K562 (cell line): ENCODE results near the gene PCDH9. TPM values are rescaled to one million over a fixed set of nuclear protein-coding genes. Genes with fewer than 3 reads are reported as not detected.

Source experiments
- CBX8 ChIP-seq: fragments of 200-600 bp; sonication (generic); IDR thresholded peaks from 2 replicates; pipeline ENCODE4 v1.6.1; 2012; ENCODE audit warnings: borderline replicate concordance, mixed run types, low read depth, mild to moderate bottlenecking, moderate library complexity, mixed read lengths, low read length, control low read depth, inconsistent platforms; ENCODE audit not compliant: poor library complexity, severe bottlenecking; ENCODE audit errors: extremely low read depth
- HNRNPLL ChIP-seq: fragments of 200-400 bp; formaldehyde crosslinking; IDR thresholded peaks from 2 replicates; pipeline ENCODE4 v1.6.1; 2017; ENCODE audit warnings: low read length, low read depth, mild to moderate bottlenecking; ENCODE audit not compliant: poor library complexity, severe bottlenecking
- KDM5B ChIP-seq: fragments of 200-600 bp; sonication (generic); IDR thresholded peaks from 2 replicates; pipeline ENCODE4 v1.6.1; 2012; ENCODE audit warnings: low read depth, mild to moderate bottlenecking, moderate library complexity, low read length, control low read depth, inconsistent platforms; ENCODE audit not compliant: insufficient replicate concordance
- RUNX1 ChIP-seq: sonication (generic); IDR thresholded peaks from 2 replicates; pipeline ENCODE4 v1.6.1; 2016; ENCODE audit warnings: antibody characterized with exemption, low read depth
- SAP30 ChIP-seq: fragments of 200-600 bp; sonication (generic); IDR thresholded peaks from 2 replicates; pipeline ENCODE4 v1.6.1; 2012; ENCODE audit warnings: borderline replicate concordance, low read depth, mild to moderate bottlenecking, moderate library complexity, low read length, control low read depth, inconsistent platforms; ENCODE audit not compliant: insufficient read depth, poor library complexity, severe bottlenecking
- XRCC3 ChIP-seq: fragments of 450-650 bp; IDR thresholded peaks from 2 replicates; pipeline ENCODE4 v1.6.1; 2017; ENCODE audit warnings: mild to moderate bottlenecking, moderate library complexity
- ZNF124 ChIP-seq: sonication (generic); formaldehyde crosslinking; IDR thresholded peaks from 2 replicates; pipeline ENCODE4 v1.8.1; 2022; ENCODE audit warnings: missing genetic modification reagents
- polyA plus RNA-seq, 8 experiments: library from polyadenylated mRNA; depleted of rRNA in 4 of 8; stranded (reverse) in 5 of 8; unstranded in 3 of 8; fragments of >200 nt; fragmentation: Nextera tagmentation in 2 of 8; fragmentation: Illumina TruSeq in 1 of 8; extraction: Ambion mirVana in 2 of 8; extraction: Trizol in 1 of 8; gene quantifications; 2 replicates each; pipeline versions ENCODE4 v1.2.1 to v1.2.3, GENCODE V29; 2011 to 2014; ENCODE audit warnings: inconsistent platforms in 1 of 8, missing spikeins in 1 of 8
- total RNA-seq, 7 experiments: library from RNA; depleted of rRNA in 6 of 7; stranded (reverse); fragments of >200 nt in 6 of 7; fragmentation: Illumina TruSeq in 2 of 7; extraction: Trizol in 2 of 7; gene quantifications; 2 replicates each; pipeline versions ENCODE4 v1.2.1 to v1.2.3, GENCODE V29; 2011 to 2021; ENCODE audit warnings: low replicate concordance in 1 of 7
- TF ChIP-seq, protein P1 (sequence below): fragments of 250-450 bp; sonication (Bioruptor Pico); IDR thresholded peaks from 2 replicates; pipeline ENCODE4 v1.5.0; 2020; ENCODE audit warnings: mild to moderate bottlenecking, borderline replicate concordance
- TF ChIP-seq, protein P2 (sequence below): sonication (generic); formaldehyde crosslinking; IDR thresholded peaks from 2 replicates; pipeline ENCODE4 v1.8.1; 2023; ENCODE audit warnings: mild to moderate bottlenecking, missing genetic modification reagents

The PCDH9 gene
- total and polyA plus RNA-seq, 9 of the 15 experiments (the other 6 are each of a cell fraction or from before 2014, with no cell fraction given): 1.1 to 6.7 (median 4.9) TPM

DNA sequence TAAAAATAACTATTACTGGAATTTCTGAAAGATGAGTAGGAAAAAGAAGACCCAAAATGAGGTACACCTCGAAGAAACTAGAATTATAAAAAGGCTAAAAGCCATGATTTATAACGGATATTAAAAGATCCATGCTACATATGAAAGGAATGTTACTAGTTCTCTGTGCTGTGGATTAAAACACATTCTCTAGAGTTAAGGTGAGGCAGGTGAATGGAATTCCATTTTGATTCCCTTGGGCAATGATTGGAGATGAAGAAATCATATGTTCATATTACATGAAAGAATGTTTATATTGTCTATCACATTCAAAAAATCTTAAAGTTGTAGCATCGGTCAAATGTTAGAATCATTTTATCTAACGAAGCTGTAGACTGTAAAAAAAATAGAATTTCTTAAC lies 783.7 kb downstream of the PCDH9 start (continued):
- TF ChIP-seq, protein P1, sequence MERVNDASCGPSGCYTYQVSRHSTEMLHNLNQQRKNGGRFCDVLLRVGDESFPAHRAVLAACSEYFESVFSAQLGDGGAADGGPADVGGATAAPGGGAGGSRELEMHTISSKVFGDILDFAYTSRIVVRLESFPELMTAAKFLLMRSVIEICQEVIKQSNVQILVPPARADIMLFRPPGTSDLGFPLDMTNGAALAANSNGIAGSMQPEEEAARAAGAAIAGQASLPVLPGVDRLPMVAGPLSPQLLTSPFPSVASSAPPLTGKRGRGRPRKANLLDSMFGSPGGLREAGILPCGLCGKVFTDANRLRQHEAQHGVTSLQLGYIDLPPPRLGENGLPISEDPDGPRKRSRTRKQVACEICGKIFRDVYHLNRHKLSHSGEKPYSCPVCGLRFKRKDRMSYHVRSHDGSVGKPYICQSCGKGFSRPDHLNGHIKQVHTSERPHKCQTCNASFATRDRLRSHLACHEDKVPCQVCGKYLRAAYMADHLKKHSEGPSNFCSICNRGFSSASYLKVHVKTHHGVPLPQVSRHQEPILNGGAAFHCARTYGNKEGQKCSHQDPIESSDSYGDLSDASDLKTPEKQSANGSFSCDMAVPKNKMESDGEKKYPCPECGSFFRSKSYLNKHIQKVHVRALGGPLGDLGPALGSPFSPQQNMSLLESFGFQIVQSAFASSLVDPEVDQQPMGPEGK (CRISPR knock-in tag): no peak
- TF ChIP-seq SAP30 (no peak), XRCC3 (no peak), ZNF124 (CRISPR knock-in tag) (no peak), RUNX1 (no peak), HNRNPLL (no peak), KDM5B (no peak), CBX8 (no peak)
- TF ChIP-seq, protein P2, sequence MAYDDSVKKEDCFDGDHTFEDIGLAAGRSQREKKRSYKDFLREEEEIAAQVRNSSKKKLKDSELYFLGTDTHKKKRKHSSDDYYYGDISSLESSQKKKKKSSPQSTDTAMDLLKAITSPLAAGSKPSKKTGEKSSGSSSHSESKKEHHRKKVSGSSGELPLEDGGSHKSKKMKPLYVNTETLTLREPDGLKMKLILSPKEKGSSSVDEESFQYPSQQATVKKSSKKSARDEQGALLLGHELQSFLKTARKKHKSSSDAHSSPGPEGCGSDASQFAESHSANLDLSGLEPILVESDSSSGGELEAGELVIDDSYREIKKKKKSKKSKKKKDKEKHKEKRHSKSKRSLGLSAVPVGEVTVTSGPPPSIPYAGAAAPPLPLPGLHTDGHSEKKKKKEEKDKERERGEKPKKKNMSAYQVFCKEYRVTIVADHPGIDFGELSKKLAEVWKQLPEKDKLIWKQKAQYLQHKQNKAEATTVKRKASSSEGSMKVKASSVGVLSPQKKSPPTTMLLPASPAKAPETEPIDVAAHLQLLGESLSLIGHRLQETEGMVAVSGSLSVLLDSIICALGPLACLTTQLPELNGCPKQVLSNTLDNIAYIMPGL (CRISPR knock-in tag): no peak
